ENCODE data around the gene TMEM26.

DNA sequence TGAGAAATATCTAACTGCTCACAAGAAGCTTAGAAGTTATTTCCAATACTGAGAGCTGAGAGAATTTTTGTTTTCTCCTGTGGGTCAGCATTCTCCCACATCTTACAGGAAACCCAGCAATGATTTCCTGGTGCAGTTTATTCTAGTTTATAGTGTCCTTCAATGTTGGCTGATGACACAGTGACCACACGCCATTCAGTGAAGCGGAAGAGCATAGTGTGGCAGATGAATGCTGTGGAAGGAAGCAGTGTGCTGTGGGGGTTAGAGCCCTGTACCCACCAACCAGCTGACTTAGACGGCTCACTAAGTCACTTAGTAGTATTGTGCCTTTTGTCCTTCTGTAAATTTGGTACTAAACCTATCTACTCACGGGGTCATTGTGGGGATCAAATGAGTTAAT lies 1.4 kb upstream of the TMEM26 start:
- TF ChIP-seq ZNF70 (CRISPR knock-in tag; IDR thresholded peaks at IDR 0.05) (no peak), TCF4 (CRISPR knock-in tag; IDR thresholded peaks at IDR 0.05; ENCODE audit: borderline replicate concordance) (no peak), ZFP30 (CRISPR knock-in tag; IDR thresholded peaks at IDR 0.05) (no peak), ZC3H10 (CRISPR knock-in tag; IDR thresholded peaks at IDR 0.05) (no peak), TOX (CRISPR knock-in tag; IDR thresholded peaks at IDR 0.05; ENCODE audit: borderline replicate concordance) (no peak), GLIS3 (CRISPR knock-in tag; IDR thresholded peaks at IDR 0.05) (no peak), BACH2 (CRISPR knock-in tag; IDR thresholded peaks at IDR 0.05; ENCODE audit: borderline replicate concordance) (no peak), ISL1 (CRISPR knock-in tag; IDR thresholded peaks at IDR 0.05) (no peak), ZNF565 (CRISPR knock-in tag; conservative IDR thresholded peaks at IDR 0.05; ENCODE audit: low read depth) (no peak), ARNTL (CRISPR knock-in tag; IDR thresholded peaks at IDR 0.05; ENCODE audit: borderline replicate concordance, low read depth) (no peak)
- TF ChIP-seq, protein P1, sequence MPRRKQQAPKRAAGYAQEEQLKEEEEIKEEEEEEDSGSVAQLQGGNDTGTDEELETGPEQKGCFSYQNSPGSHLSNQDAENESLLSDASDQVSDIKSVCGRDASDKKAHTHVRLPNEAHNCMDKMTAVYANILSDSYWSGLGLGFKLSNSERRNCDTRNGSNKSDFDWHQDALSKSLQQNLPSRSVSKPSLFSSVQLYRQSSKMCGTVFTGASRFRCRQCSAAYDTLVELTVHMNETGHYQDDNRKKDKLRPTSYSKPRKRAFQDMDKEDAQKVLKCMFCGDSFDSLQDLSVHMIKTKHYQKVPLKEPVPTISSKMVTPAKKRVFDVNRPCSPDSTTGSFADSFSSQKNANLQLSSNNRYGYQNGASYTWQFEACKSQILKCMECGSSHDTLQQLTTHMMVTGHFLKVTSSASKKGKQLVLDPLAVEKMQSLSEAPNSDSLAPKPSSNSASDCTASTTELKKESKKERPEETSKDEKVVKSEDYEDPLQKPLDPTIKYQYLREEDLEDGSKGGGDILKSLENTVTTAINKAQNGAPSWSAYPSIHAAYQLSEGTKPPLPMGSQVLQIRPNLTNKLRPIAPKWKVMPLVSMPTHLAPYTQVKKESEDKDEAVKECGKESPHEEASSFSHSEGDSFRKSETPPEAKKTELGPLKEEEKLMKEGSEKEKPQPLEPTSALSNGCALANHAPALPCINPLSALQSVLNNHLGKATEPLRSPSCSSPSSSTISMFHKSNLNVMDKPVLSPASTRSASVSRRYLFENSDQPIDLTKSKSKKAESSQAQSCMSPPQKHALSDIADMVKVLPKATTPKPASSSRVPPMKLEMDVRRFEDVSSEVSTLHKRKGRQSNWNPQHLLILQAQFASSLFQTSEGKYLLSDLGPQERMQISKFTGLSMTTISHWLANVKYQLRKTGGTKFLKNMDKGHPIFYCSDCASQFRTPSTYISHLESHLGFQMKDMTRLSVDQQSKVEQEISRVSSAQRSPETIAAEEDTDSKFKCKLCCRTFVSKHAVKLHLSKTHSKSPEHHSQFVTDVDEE (CRISPR knock-in tag; IDR thresholded peaks at IDR 0.05), result no peak
- TF ChIP-seq, protein P2, sequence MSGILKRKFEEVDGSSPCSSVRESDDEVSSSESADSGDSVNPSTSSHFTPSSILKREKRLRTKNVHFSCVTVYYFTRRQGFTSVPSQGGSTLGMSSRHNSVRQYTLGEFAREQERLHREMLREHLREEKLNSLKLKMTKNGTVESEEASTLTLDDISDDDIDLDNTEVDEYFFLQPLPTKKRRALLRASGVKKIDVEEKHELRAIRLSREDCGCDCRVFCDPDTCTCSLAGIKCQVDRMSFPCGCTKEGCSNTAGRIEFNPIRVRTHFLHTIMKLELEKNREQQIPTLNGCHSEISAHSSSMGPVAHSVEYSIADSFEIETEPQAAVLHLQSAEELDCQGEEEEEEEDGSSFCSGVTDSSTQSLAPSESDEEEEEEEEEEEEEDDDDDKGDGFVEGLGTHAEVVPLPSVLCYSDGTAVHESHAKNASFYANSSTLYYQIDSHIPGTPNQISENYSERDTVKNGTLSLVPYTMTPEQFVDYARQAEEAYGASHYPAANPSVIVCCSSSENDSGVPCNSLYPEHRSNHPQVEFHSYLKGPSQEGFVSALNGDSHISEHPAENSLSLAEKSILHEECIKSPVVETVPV (CRISPR knock-in tag; IDR thresholded peaks at IDR 0.05), result no peak
